Activated CD4-positive, alpha-beta memory T cell treated with anti-CD3 and anti-CD28 coated beads, Interleukin-2, amount 10 ng/mL, durations not matched to agents 7 days and 5 days (primary cell): ENCODE data around the gene CKB. TPM values are rescaled to one million over a fixed set of nuclear protein-coding genes. Genes with fewer than 3 reads are reported as not detected.
A peak's percentile ranks its signal among the peaks of the same experiment; 100 is the strongest.
"Not testable (repeated sequence)": the region's sequence is repeated elsewhere in the genome, so short reads cannot be mapped to it uniquely, and the experiment has no call there.

Experiments used
- CTCF ChIA-PET: fragments of 350-600 bp; sonication (Branson Sonifier 250); formaldehyde crosslinking; loops from one replicate; lab custom pipeline; 2021; ENCODE audit warnings: antibody characterized with exemption, inconsistent platforms; lab: Charles Lee
- POLR2A ChIA-PET: fragments of 350-600 bp; sonication (Branson Sonifier 250); formaldehyde crosslinking; loops from one replicate; lab custom pipeline; 2021; ENCODE audit warnings: antibody characterized with exemption; lab: Charles Lee
- DNase-seq: peaks from one replicate; pipeline ENCODE4 v3.0.0-alpha.2; 2020
- H3K27ac Mint-ChIP-seq: one replicate; pipeline ENCODE4 v1.8.0; 2021; ENCODE audit warnings: mild to moderate bottlenecking, mixed read lengths
- H3K27me3 Mint-ChIP-seq: one replicate; pipeline ENCODE4 v1.8.0; 2021; ENCODE audit warnings: mixed read lengths
- H3K36me3 Mint-ChIP-seq: one replicate; pipeline ENCODE4 v1.8.0; 2021; ENCODE audit warnings: low read depth, mixed read lengths
- H3K4me1 Mint-ChIP-seq: one replicate; pipeline ENCODE4 v1.8.0; 2021; ENCODE audit warnings: mixed read lengths
- H3K4me3 Mint-ChIP-seq: one replicate; pipeline ENCODE4 v1.8.0; 2021; ENCODE audit warnings: mild to moderate bottlenecking, mixed read lengths
- H3K9me3 Mint-ChIP-seq: one replicate; pipeline ENCODE4 v1.8.0; 2021; ENCODE audit warnings: mixed read lengths
- total RNA-seq, 2 experiments: library from RNA; stranded (reverse); gene quantifications; one replicate each; pipeline ENCODE4 v1.2.3, GENCODE V29; 2021

CKB gene
- total RNA-seq, 2 experiments from 2014 or later, result 3.8 to 5.5 TPM

- Mint-ChIP-seq H3K27ac (no peak overlapping the region), H3K36me3 (peaks cover 3% of the 10 kb centered on the region), H3K27me3 (peaks cover 26% of the 10 kb centered on the region), H3K4me3 (no peak overlapping the region), H3K9me3 (no peaks in the 10 kb centered on the region), H3K4me1 (peaks cover 34% of the 10 kb centered on the region)
- POLR2A ChIA-PET, result interaction anchor here (5.8 kb wide), 1 partner anchor 36 kb away, joined by 50 read pairs; the partner anchor contains the start of genes BAG5 and COA8
- CTCF ChIA-PET, result interaction anchor here (1.0 kb wide), 1 partner anchor 19 kb away, joined by 3 read pairs; no protein-coding TSS in a partner anchor
- no peak for DNase-seq
These were observed 3.8 kb upstream of the CKB start for GRCh38 chr14:103526247-103526913.

- Mint-ChIP-seq H3K4me1 (peaks cover 31% of the 10 kb centered on the region), H3K27me3 (peaks cover 26% of the 10 kb centered on the region)
- CTCF ChIA-PET, H3K9me3 Mint-ChIP-seq, H3K27ac Mint-ChIP-seq, POLR2A ChIA-PET, H3K36me3 Mint-ChIP-seq, H3K4me3 Mint-ChIP-seq, DNase-seq: not testable (repeated sequence)
These were observed 3.0 kb upstream of the CKB start for GRCh38 chr14:103525430-103526246.

- H3K27me3 Mint-ChIP-seq, result peaks cover 27% of the 10 kb centered on the region
- no peak overlapping the region for H3K27ac Mint-ChIP-seq
- H3K4me1 Mint-ChIP-seq, result peaks cover 22% of the 10 kb centered on the region
- H3K4me3 Mint-ChIP-seq, result no peak overlapping the region
- H3K9me3 Mint-ChIP-seq, result no peaks in the 10 kb centered on the region
- POLR2A ChIA-PET, result interaction anchor here (1.1 kb wide), 1 partner anchor 34 kb away, joined by 3 read pairs; no protein-coding TSS in a partner anchor
- no peak for DNase-seq
- CTCF ChIA-PET, result no interaction called here
- H3K36me3 Mint-ChIP-seq, result no peaks in the 10 kb centered on the region
These were observed 1.6 kb upstream of the CKB start for GRCh38 chr14:103524002-103524935.

- Mint-ChIP-seq H3K4me1 (peaks cover 23% of the 10 kb centered on the region), H3K9me3 (no peaks in the 10 kb centered on the region), H3K36me3 (no peaks in the 10 kb centered on the region), H3K27me3 (peaks cover 27% of the 10 kb centered on the region), H3K27ac (no peak overlapping the region), H3K4me3 (peak overlapping the region; percentile 49)
- DNase-seq, result no peak
- ChIA-PET CTCF (no interaction called here), POLR2A (interaction anchor here (1.1 kb wide), 1 partner anchor 34 kb away, joined by 3 read pairs; no protein-coding TSS in a partner anchor)
These were observed 935 bp upstream of the CKB start for GRCh38 chr14:103523575-103523954.

GRCh38 chr14:103521951-103522563, 573 bp downstream of the CKB start:
- H3K36me3 Mint-ChIP-seq, result no peaks in the 10 kb centered on the region
- no peaks in the 10 kb centered on the region for H3K9me3 Mint-ChIP-seq
- ChIA-PET POLR2A (no interaction called here), CTCF (no interaction called here)
- peaks cover 27% of the 10 kb centered on the region for H3K27me3 Mint-ChIP-seq
- H3K4me1 Mint-ChIP-seq, result peaks cover 14% of the 10 kb centered on the region
- H3K27ac Mint-ChIP-seq, result no peak overlapping the region
- no peak for DNase-seq
- H3K4me3 Mint-ChIP-seq, result peak overlapping the region; percentile 39

- H3K36me3 Mint-ChIP-seq, result no peaks in the 10 kb centered on the region
- H3K27me3 Mint-ChIP-seq, result peaks cover 27% of the 10 kb centered on the region
- no peak for DNase-seq
- H3K4me1 Mint-ChIP-seq, result peaks cover 9% of the 10 kb centered on the region
- ChIA-PET CTCF (interaction anchor here (1.0 to 1.4 kb wide), 2 partner anchors 9 to 37 kb away, joined by 3 to 6 read pairs; no protein-coding TSS in a partner anchor), POLR2A (no interaction called here)
- no peaks in the 10 kb centered on the region for H3K9me3 Mint-ChIP-seq
- H3K4me3 Mint-ChIP-seq, result peak overlapping the region; percentile 58
- no peak overlapping the region for H3K27ac Mint-ChIP-seq
These were observed 1.1 kb downstream of the CKB start for GRCh38 chr14:103521438-103521950.

- POLR2A ChIA-PET, result interaction anchor here (0.8 to 3.2 kb wide), 3 partner anchors 9 to 105 kb away, joined by 3 to 14 read pairs (median 3); partner anchors contain the start of gene TRMT61A
- DNase-seq, result peak; percentile 69
- Mint-ChIP-seq H3K9me3 (no peaks in the 10 kb centered on the region), H3K27ac (no peak overlapping the region), H3K4me1 (peaks cover 9% of the 10 kb centered on the region), H3K27me3 (peaks cover 27% of the 10 kb centered on the region), H3K36me3 (no peaks in the 10 kb centered on the region), H3K4me3 (peak overlapping the region; percentile 58)
- CTCF ChIA-PET, result interaction anchor here (1.0 to 1.4 kb wide), 3 partner anchors 10 to 78 kb away, joined by 3 to 6 read pairs (median 3); no protein-coding TSS in a partner anchor
These were observed 1.8 kb downstream of the CKB start for GRCh38 chr14:103520657-103521437.

GRCh38 chr14:103520269-103520656, 2.4 kb downstream of the CKB start:
- H3K27me3 Mint-ChIP-seq, result peaks cover 27% of the 10 kb centered on the region
- H3K4me1 Mint-ChIP-seq, result peaks cover 9% of the 10 kb centered on the region
- POLR2A ChIA-PET, result interaction anchor here (0.8 to 3.2 kb wide), 3 partner anchors 10 to 106 kb away, joined by 3 to 14 read pairs (median 3); partner anchors contain the start of gene TRMT61A
- no peak overlapping the region for H3K27ac Mint-ChIP-seq
- H3K4me3 Mint-ChIP-seq, result peak overlapping the region; percentile 39
- CTCF ChIA-PET, result interaction anchor here (1.0 to 4.2 kb wide), 6 partner anchors 10 to 78 kb away, joined by 3 to 25 read pairs (median 6); no protein-coding TSS in a partner anchor
- H3K36me3 Mint-ChIP-seq, result no peaks in the 10 kb centered on the region
- DNase-seq, result no peak
- H3K9me3 Mint-ChIP-seq, result no peaks in the 10 kb centered on the region

- Mint-ChIP-seq H3K4me1 (peaks cover 9% of the 10 kb centered on the region), H3K9me3 (no peaks in the 10 kb centered on the region), H3K27me3 (peaks cover 23% of the 10 kb centered on the region), H3K4me3 (peak overlapping the region; percentile 39), H3K27ac (no peak overlapping the region), H3K36me3 (no peaks in the 10 kb centered on the region)
- POLR2A ChIA-PET, result interaction anchor here (3.2 kb wide), 1 partner anchor 10 kb away, joined by 14 read pairs; the partner anchor contains the start of gene TRMT61A
- CTCF ChIA-PET, result interaction anchor here (1.8 to 4.2 kb wide), 4 partner anchors 14 to 37 kb away, joined by 6 to 25 read pairs (median 8); no protein-coding TSS in a partner anchor
- no peak for DNase-seq
These were observed 2.8 kb downstream of the CKB start for GRCh38 chr14:103519837-103520212.

GRCh38 chr14:103519043-103519836, 3.4 kb downstream of the CKB start:
- Mint-ChIP-seq H3K4me3 (peak overlapping the region; percentile 24), H3K27me3 (peaks cover 17% of the 10 kb centered on the region), H3K9me3 (no peaks in the 10 kb centered on the region), H3K4me1 (peaks cover 9% of the 10 kb centered on the region), H3K36me3 (no peaks in the 10 kb centered on the region), H3K27ac (no peak overlapping the region)
- ChIA-PET CTCF (interaction anchor here (0.7 to 4.2 kb wide), 10 partner anchors 11 to 196 kb away, joined by 3 to 25 read pairs (median 6); partner anchors contain the start of genes BAG5, TRMT61A, XRCC3 and ZFYVE21), POLR2A (interaction anchor here (0.9 to 3.2 kb wide), 3 partner anchors 11 to 26 kb away, joined by 3 to 14 read pairs (median 4); partner anchors contain the start of gene TRMT61A)
- DNase-seq, result no peak
